WTC11 (cell line): ENCODE data around the gene GMPR. TPM values are rescaled to one million over a fixed set of nuclear protein-coding genes. Genes with fewer than 3 reads are reported as not detected.

Experiments used
- ATAC-seq: fragments of 200-7000 bp; cut with Tn5 transposase; 2 replicates; pipeline ENCODE4 v1.10.0; 2021; ENCODE audit warnings: mild to moderate bottlenecking, moderate library complexity
- CTCF ChIA-PET: fragments of 300-600 bp; sonication (Branson Sonifier 250); formaldehyde crosslinking; loops from one replicate; lab custom pipeline; 2021; ENCODE audit warnings: antibody characterized with exemption; lab: Charles Lee
- POLR2A ChIA-PET: fragments of 350-600 bp; sonication (Branson Sonifier 250); formaldehyde crosslinking; loops from one replicate; lab custom pipeline; 2021; ENCODE audit warnings: antibody characterized with exemption; lab: Charles Lee
- DNase-seq: peaks from one replicate; pipeline ENCODE4 v3.0.0; 2021; ENCODE audit warnings: low spot score
- H3K27ac Mint-ChIP-seq: 2 replicates; pipeline ENCODE4 v1.8.0; 2021; ENCODE audit warnings: mixed read lengths
- H3K27me3 Mint-ChIP-seq: 2 replicates; pipeline ENCODE4 v1.8.0; 2021; ENCODE audit warnings: low read depth, mild to moderate bottlenecking, moderate library complexity, mixed read lengths
- H3K36me3 Mint-ChIP-seq: 2 replicates; pipeline ENCODE4 v1.8.0; 2021; ENCODE audit warnings: mixed read lengths
- H3K4me1 Mint-ChIP-seq: 2 replicates; pipeline ENCODE4 v1.8.0; 2022; ENCODE audit warnings: mixed read lengths
- H3K4me3 Mint-ChIP-seq: 2 replicates; pipeline ENCODE4 v1.8.0; 2021; ENCODE audit warnings: mild to moderate bottlenecking, moderate library complexity, mixed read lengths
- H3K9me3 Mint-ChIP-seq: 2 replicates; pipeline ENCODE4 v1.8.0; 2021; ENCODE audit warnings: mixed read lengths
- AFF4 ChIP-seq: sonication (generic); formaldehyde crosslinking; IDR thresholded peaks from 2 replicates; pipeline ENCODE4 v1.8.1; 2023; ENCODE audit warnings: mild to moderate bottlenecking, missing genetic modification reagents, borderline replicate concordance
- ATF1 ChIP-seq: sonication (generic); formaldehyde crosslinking; IDR thresholded peaks from 2 replicates; pipeline ENCODE4 v1.8.1; 2023; ENCODE audit warnings: mild to moderate bottlenecking, moderate library complexity, missing genetic modification reagents
- ATF6 ChIP-seq: sonication (generic); formaldehyde crosslinking; IDR thresholded peaks from 2 replicates; pipeline ENCODE4 v1.8.1; 2023; ENCODE audit warnings: mild to moderate bottlenecking, missing genetic modification reagents
- CBFB ChIP-seq: sonication (generic); formaldehyde crosslinking; IDR thresholded peaks from 2 replicates; pipeline ENCODE4 v1.8.1; 2022; ENCODE audit warnings: mild to moderate bottlenecking, low read depth, missing genetic modification reagents
- CTCF ChIP-seq: fragments of 200-600 bp; IDR thresholded peaks from 2 replicates; pipeline ENCODE4 v1.8.0; 2022; ENCODE audit warnings: antibody characterized with exemption
- ELF4 ChIP-seq: sonication (generic); formaldehyde crosslinking; IDR thresholded peaks from 2 replicates; pipeline ENCODE4 v1.8.1; 2022; ENCODE audit warnings: low read depth, mild to moderate bottlenecking, moderate library complexity, missing genetic modification reagents
- EMX1 ChIP-seq: fragments of 250-450 bp; sonication (Bioruptor Pico); IDR thresholded peaks from 2 replicates; pipeline ENCODE4 v1.8.0; 2021; ENCODE audit warnings: mild to moderate bottlenecking
- ESRRA ChIP-seq: sonication (generic); formaldehyde crosslinking; IDR thresholded peaks from 2 replicates; pipeline ENCODE4 v1.8.1; 2022; ENCODE audit warnings: mild to moderate bottlenecking, missing genetic modification reagents, borderline replicate concordance
- ETV6 ChIP-seq: sonication (generic); formaldehyde crosslinking; IDR thresholded peaks from 2 replicates; pipeline ENCODE4 v1.8.1; 2022; ENCODE audit warnings: mild to moderate bottlenecking, missing genetic modification reagents
- FOXK1 ChIP-seq: sonication (generic); formaldehyde crosslinking; IDR thresholded peaks from 2 replicates; pipeline ENCODE4 v1.8.0; 2022; ENCODE audit warnings: mild to moderate bottlenecking, moderate library complexity, missing genetic modification reagents
- FOXP4 ChIP-seq: sonication (generic); formaldehyde crosslinking; IDR thresholded peaks from 2 replicates; pipeline ENCODE4 v1.8.0; 2022; ENCODE audit warnings: mild to moderate bottlenecking, missing genetic modification reagents
- MYBL2 ChIP-seq: sonication (generic); formaldehyde crosslinking; IDR thresholded peaks from 2 replicates; pipeline ENCODE4 v1.8.1; 2023; ENCODE audit warnings: mild to moderate bottlenecking, moderate library complexity, missing genetic modification reagents
- NFE2L1 ChIP-seq: sonication (generic); formaldehyde crosslinking; IDR thresholded peaks from 2 replicates; pipeline ENCODE4 v1.8.1; 2023; ENCODE audit warnings: missing genetic modification reagents
- OVOL2 ChIP-seq: fragments of 250-450 bp; sonication (Bioruptor Pico); IDR thresholded peaks from 2 replicates; pipeline ENCODE4 v1.9.0; 2021; ENCODE audit warnings: mild to moderate bottlenecking, borderline replicate concordance
- RORB ChIP-seq: fragments of 250-450 bp; sonication (Bioruptor Pico); IDR thresholded peaks from 2 replicates; pipeline ENCODE4 v1.9.0; 2021; ENCODE audit warnings: mild to moderate bottlenecking
- SMAD4 ChIP-seq: sonication (generic); formaldehyde crosslinking; IDR thresholded peaks from 2 replicates; pipeline ENCODE4 v1.8.0; 2022; ENCODE audit warnings: mild to moderate bottlenecking, missing genetic modification reagents
- TCF7 ChIP-seq: sonication (generic); formaldehyde crosslinking; IDR thresholded peaks from 2 replicates; pipeline ENCODE4 v1.8.0; 2022; ENCODE audit warnings: mild to moderate bottlenecking, low read depth, missing genetic modification reagents, moderate library complexity
- TEAD4 ChIP-seq: sonication (generic); formaldehyde crosslinking; IDR thresholded peaks from 2 replicates; pipeline ENCODE4 v1.8.0; 2022; ENCODE audit warnings: mild to moderate bottlenecking, missing genetic modification reagents
- TP53 ChIP-seq: sonication (generic); formaldehyde crosslinking; IDR thresholded peaks from 2 replicates; pipeline ENCODE4 v1.8.1; 2023; ENCODE audit warnings: mild to moderate bottlenecking, missing genetic modification reagents
- ZBTB43 ChIP-seq: sonication (generic); formaldehyde crosslinking; IDR thresholded peaks from 2 replicates; pipeline ENCODE4 v1.8.1; 2023; ENCODE audit warnings: mild to moderate bottlenecking, missing genetic modification reagents
- ZMAT4 ChIP-seq: fragments of 250-450 bp; sonication (Bioruptor Pico); IDR thresholded peaks from 2 replicates; pipeline ENCODE4 v1.9.0; 2021; ENCODE audit warnings: mild to moderate bottlenecking
- ZNF121 ChIP-seq: sonication (generic); formaldehyde crosslinking; IDR thresholded peaks from 2 replicates; pipeline ENCODE4 v1.8.0; 2023; ENCODE audit warnings: missing genetic modification reagents
- ZNF317 ChIP-seq: sonication (generic); formaldehyde crosslinking; IDR thresholded peaks from 2 replicates; pipeline ENCODE4 v1.8.1; 2023; ENCODE audit warnings: low read depth, mild to moderate bottlenecking, moderate library complexity, missing genetic modification reagents, borderline replicate concordance
- total RNA-seq: library from RNA; stranded (reverse); gene quantifications from 3 replicates; pipeline ENCODE4 v1.2.3, GENCODE V29; 2021

Gene GMPR
- total RNA-seq, 1 experiment from 2014 or later: 2.4 TPM

GRCh38 chr6:16292432-16292831, 54.0 kb downstream of the GMPR start (continued):
- TF ChIP-seq ZNF121 (CRISPR knock-in tag) (no peak), TCF7 (CRISPR knock-in tag) (no peak), TP53 (CRISPR knock-in tag) (no peak), ATF1 (CRISPR knock-in tag) (no peak), ESRRA (CRISPR knock-in tag) (no peak), FOXP4 (CRISPR knock-in tag) (no peak), ZMAT4 (CRISPR knock-in tag) (no peak)

GRCh38 chr6:16292942-16293341, 54.6 kb downstream of the GMPR start:
- POLR2A ChIA-PET: no interaction called here
- no peaks in the 10 kb centered on the region for H3K9me3 Mint-ChIP-seq
- H3K27ac Mint-ChIP-seq: no peak overlapping the region
- DNase-seq (no peak), ATAC-seq (no peak)
- H3K4me3 Mint-ChIP-seq: no peak overlapping the region
- no peaks in the 10 kb centered on the region for H3K36me3 Mint-ChIP-seq
- no peaks in the 10 kb centered on the region for H3K27me3 Mint-ChIP-seq
- TF ChIP-seq EMX1: no peak
- no peak for TF ChIP-seq NFE2L1 (CRISPR knock-in tag)
- no peak for TF ChIP-seq FOXK1 (CRISPR knock-in tag)
- no peak for TF ChIP-seq CBFB (CRISPR knock-in tag)
- no peak for TF ChIP-seq RORB (CRISPR knock-in tag)
- TF ChIP-seq ETV6 (CRISPR knock-in tag): no peak
- no peak for TF ChIP-seq MYBL2 (CRISPR knock-in tag)
- TF ChIP-seq ATF6 (CRISPR knock-in tag): no peak
- TF ChIP-seq ELF4: no peak
- no peak for TF ChIP-seq ESRRA (CRISPR knock-in tag)
- CTCF ChIA-PET: interaction anchor here (0.7 kb wide), 1 partner anchor 24 kb away, joined by 6 read pairs; no protein-coding TSS in a partner anchor
- H3K4me1 Mint-ChIP-seq: peaks cover 8% of the 10 kb centered on the region

- ATAC-seq (no peak), DNase-seq (no peak)
- H3K36me3 Mint-ChIP-seq: no peaks in the 10 kb centered on the region
- peaks cover 8% of the 10 kb centered on the region for H3K4me1 Mint-ChIP-seq
- no peaks in the 10 kb centered on the region for H3K27me3 Mint-ChIP-seq
- H3K4me3 Mint-ChIP-seq: no peak overlapping the region
- ChIA-PET CTCF (interaction anchor here (0.9 to 1.8 kb wide), 3 partner anchors 9 to 38 kb away, joined by 3 to 10 read pairs (median 3); no protein-coding TSS in a partner anchor), POLR2A (no interaction called here)
- H3K27ac Mint-ChIP-seq: no peak overlapping the region
- no peaks in the 10 kb centered on the region for H3K9me3 Mint-ChIP-seq
- TF ChIP-seq TEAD4 (CRISPR knock-in tag) (no peak), CTCF (no peak), SMAD4 (CRISPR knock-in tag) (no peak), AFF4 (no peak), ZBTB43 (CRISPR knock-in tag) (no peak), MYBL2 (CRISPR knock-in tag) (no peak), ZNF317 (no peak), OVOL2 (no peak)
These were observed 56.0 kb downstream of the GMPR start for GRCh38 chr6:16294371-16294770.
